GM12874 (cell line): ENCODE measurements around the gene BMAL1.

Source experiments
- CTCF ChIP-seq: IDR thresholded peaks from 2 replicates; pipeline ENCODE4 v1.5.1; 2011; ENCODE audit warnings: low read depth, mild to moderate bottlenecking, control low read depth, low read length, moderate library complexity; ENCODE audit not compliant: insufficient read depth

Gene BMAL1

GRCh38 chr11:13287681-13288080 lies 10.1 kb downstream of the BMAL1 start:
- no peak for TF ChIP-seq CTCF

GRCh38 chr11:13288375-13289029 lies 10.9 kb downstream of the BMAL1 start:
- no peak for TF ChIP-seq CTCF

GRCh38 chr11:13289081-13289480 lies 11.5 kb downstream of the BMAL1 start:
- TF ChIP-seq CTCF: no peak

GRCh38 chr11:13290221-13290980 lies 12.8 kb downstream of the BMAL1 start:
- TF ChIP-seq CTCF: no peak

GRCh38 chr11:13291361-13291760 lies 13.8 kb downstream of the BMAL1 start:
- no peak for TF ChIP-seq CTCF

GRCh38 chr11:13291800-13292199 lies 14.2 kb downstream of the BMAL1 start:
- no peak for TF ChIP-seq CTCF

- TF ChIP-seq CTCF: no peak
Observed at GRCh38 chr11:13292970-13293369, 15.4 kb downstream of the BMAL1 start.
